Transverse colon (tissue), 4 donors: ENCODE results near the gene PRR20G. TPM values are rescaled to one million over a fixed set of nuclear protein-coding genes. Genes with fewer than 3 reads are reported as not detected.

Experiments
- DNase-seq: peaks from one replicate; pipeline ENCODE4 v3.0.0-alpha.2; 2019
- H3K27ac ChIP-seq, 4 donors: fragments of 200-600 bp; sonication (generic); 2 replicates each; pipeline ENCODE4 v1.5.1; 2016 to 2018; ENCODE audit warnings: inconsistent platforms in 4 of 4
- H3K27me3 ChIP-seq: fragments of 200-600 bp; sonication (generic); 2 replicates; pipeline ENCODE4 v1.5.1; 2017; ENCODE audit warnings: inconsistent platforms
- H3K36me3 ChIP-seq, 4 donors: fragments of 200-600 bp; sonication (generic); 2 replicates each; pipeline ENCODE4 v1.5.1; 2017 to 2019; ENCODE audit warnings: inconsistent platforms in 4 of 4
- H3K4me1 ChIP-seq, 4 donors: fragments of 200-600 bp; sonication (generic); 2 replicates each; pipeline ENCODE4 v1.5.1; 2017 to 2020; ENCODE audit warnings: inconsistent platforms in 4 of 4
- H3K4me3 ChIP-seq, 4 donors: fragments of 200-600 bp; sonication (generic); 1 replicate in 1 of 4; 2 replicates in 3 of 4; pipeline versions ENCODE4 v1.5.1 to v1.6.1; 2017 to 2019; ENCODE audit warnings: inconsistent platforms in 4 of 4
- H3K9me3 ChIP-seq, 2 donors: fragments of 200-600 bp; sonication (generic); 2 replicates each; pipeline ENCODE4 v1.5.1; 2017 to 2019; ENCODE audit warnings: inconsistent platforms in 2 of 2
- CTCF ChIP-seq, 5 experiments: fragments of 200-600 bp in 3 of 5; fragments of 450-650 bp in 2 of 5; sonication (generic) in 3 of 5; IDR thresholded peaks; 1 replicate in 2 of 5; 2 replicates in 3 of 5; pipeline ENCODE4 v1.5.1; 2016 to 2017; ENCODE audit warnings: antibody characterized with exemption in 5 of 5, inconsistent platforms in 3 of 5, mild to moderate bottlenecking in 2 of 5, moderate library complexity in 1 of 5
- EP300 ChIP-seq: sonication (generic); formaldehyde crosslinking; IDR thresholded peaks from one replicate; pipeline ENCODE4 v1.6.1; 2017; ENCODE audit warnings: antibody characterized with exemption, low read depth
- POLR2A ChIP-seq: fragments of 450-650 bp; IDR thresholded peaks from one replicate; pipeline ENCODE4 v1.6.1; 2016; ENCODE audit warnings: antibody characterized with exemption, mild to moderate bottlenecking, moderate library complexity
- POLR2AphosphoS5 ChIP-seq, 3 donors: sonication (generic); formaldehyde crosslinking; IDR thresholded peaks; one replicate each; pipeline ENCODE4 v1.6.1; 2016; ENCODE audit warnings: antibody characterized with exemption in 3 of 3
- WGBS, 2 donors: methylation state at CpG; one replicate each; pipeline ENCODE4 v1.1.5; 2018; ENCODE audit warnings: low coverage in 1 of 2; 5-methylcytosine and 5-hydroxymethylcytosine counted together
- in situ Hi-C, 4 donors: fragments of 200-750 bp; cut with MboI; loops; one replicate each; pipeline versions ENCODE4 v1.15.0 to v1.15.1; 2017; ENCODE audit warnings: low sequenced_read_pairs in 3 of 4, low pct_ligation_motif_present in 1 of 4, low pct_unique_long_range_greater_than_20kb in 1 of 4
- intact Hi-C: fragments of 100-400 bp; cut with DNase I; formaldehyde crosslinking; loops from one replicate; pipeline ENCODE4 v1.15.1; 2023; ENCODE audit warnings: low total_unique reads
- total RNA-seq, 4 donors: library from RNA; depleted of rRNA; stranded (reverse); fragments of >200 nt; gene quantifications; one replicate each; pipeline ENCODE4 v1.1.0, GENCODE V29; 2016

PRR20G gene
- total RNA-seq, 4 donors from 2014 or later = not detected

GRCh38 chr3:127291114-127291513, 3.3 kb upstream of the PRR20G start:
- TF ChIP-seq POLR2AphosphoS5 (IDR thresholded peaks at IDR 0.05) = no peak
- TF ChIP-seq CTCF (IDR thresholded peaks at IDR 0.05) = no peak
- no peak for TF ChIP-seq POLR2A
- TF ChIP-seq EP300 = no peak
- Histone ChIP-seq H3K4me3 (no peak overlapping the region), H3K36me3 (no peaks in the 10 kb centered on the region), H3K27me3 (peaks cover 3% of the 10 kb centered on the region), H3K4me1 (no peaks in the 10 kb centered on the region), H3K9me3 (no peaks in the 10 kb centered on the region), H3K27ac (no peak overlapping the region)
- DNase-seq = no peak
- WGBS, 2 donors = 46 to 86% methylated on average over 1 of the region's 1 CpG
- in situ Hi-C loops = no loop called here
- intact Hi-C loops = no loop called here

- intact Hi-C loops = no loop called here
- WGBS, 2 donors = 73 to 95% methylated on average over 4 of the region's 4 CpGs
- Histone ChIP-seq H3K27me3 (peaks cover 3% of the 10 kb centered on the region), H3K4me1 (no peaks in the 10 kb centered on the region), H3K27ac (no peak overlapping the region), H3K9me3 (no peaks in the 10 kb centered on the region), H3K36me3 (no peaks in the 10 kb centered on the region), H3K4me3 (no peak overlapping the region)
- TF ChIP-seq CTCF (IDR thresholded peaks at IDR 0.05) (no peak), POLR2AphosphoS5 (IDR thresholded peaks at IDR 0.05) (no peak), EP300 (no peak), POLR2A (no peak)
- no peak for DNase-seq
- in situ Hi-C loops = no loop called here
These were observed 2.1 kb upstream of the PRR20G start for GRCh38 chr3:127289706-127290575.

GRCh38 chr3:127288921-127289705, 1.3 kb upstream of the PRR20G start:
- no peak overlapping the region for H3K4me3 ChIP-seq
- no peaks in the 10 kb centered on the region for H3K9me3 ChIP-seq
- TF ChIP-seq POLR2AphosphoS5 (IDR thresholded peaks at IDR 0.05) = no peak
- no peak for TF ChIP-seq POLR2A
- no peak for TF ChIP-seq CTCF (IDR thresholded peaks at IDR 0.05)
- no peak for TF ChIP-seq EP300
- in situ Hi-C loops = no loop called here
- H3K36me3 ChIP-seq = no peaks in the 10 kb centered on the region
- H3K27ac ChIP-seq = no peak overlapping the region
- peaks cover 3% of the 10 kb centered on the region for H3K27me3 ChIP-seq
- intact Hi-C loops = no loop called here
- no peak for DNase-seq
- WGBS, 2 donors = 86 to 93% methylated on average over 6 to 23 of the region's 23 CpGs
- no peaks in the 10 kb centered on the region for H3K4me1 ChIP-seq

- Histone ChIP-seq H3K4me3 (no peak overlapping the region), H3K9me3 (no peaks in the 10 kb centered on the region), H3K36me3 (no peaks in the 10 kb centered on the region), H3K27ac (no peak overlapping the region), H3K4me1 (no peaks in the 10 kb centered on the region), H3K27me3 (peaks cover 3% of the 10 kb centered on the region)
- in situ Hi-C loops = no loop called here
- TF ChIP-seq POLR2AphosphoS5 (IDR thresholded peaks at IDR 0.05) (no peak), CTCF (IDR thresholded peaks at IDR 0.05) (no peak), EP300 (no peak), POLR2A (no peak)
- WGBS, 2 donors = 94 to 96% methylated on average over 12 to 17 of the region's 17 CpGs
- intact Hi-C loops = no loop called here
- DNase-seq = no peak
These were observed 497 bp upstream of the PRR20G start for GRCh38 chr3:127288343-127288742.
